ENCODE data around the gene SOX6. TPM values are rescaled to one million over a fixed set of nuclear protein-coding genes. Genes with fewer than 3 reads are reported as not detected.
"Not testable (repeated sequence)": the region's sequence is repeated elsewhere in the genome, so short reads cannot be mapped to it uniquely, and the experiment has no call there.

The SOX6 gene
- total RNA-seq, 1 donor from 2014 or later, result 39.3 TPM

- DNase-seq, result no peak
These were observed 262.3 kb downstream of the SOX6 start for GRCh38 chr11:16093889-16094653.

GRCh38 chr11:16091862-16092261 lies 264.5 kb downstream of the SOX6 start:
- no peak for DNase-seq

GRCh38 chr11:16089481-16089880 lies 266.9 kb downstream of the SOX6 start:
- no peak for DNase-seq

GRCh38 chr11:16088774-16089173 lies 267.6 kb downstream of the SOX6 start:
- no peak for DNase-seq

GRCh38 chr11:16087886-16088285 lies 268.5 kb downstream of the SOX6 start:
- no peak for DNase-seq

- no peak for DNase-seq
These were observed 270.0 kb downstream of the SOX6 start for GRCh38 chr11:16086229-16086819.

- no peak for DNase-seq
These were observed 274.0 kb downstream of the SOX6 start for GRCh38 chr11:16082095-16083055.

- no peak for DNase-seq
These were observed 274.8 kb downstream of the SOX6 start for GRCh38 chr11:16081382-16082094.

- no peak for DNase-seq
These were observed 275.5 kb downstream of the SOX6 start for GRCh38 chr11:16080688-16081381.

- DNase-seq, result no peak
These were observed 277.4 kb downstream of the SOX6 start for GRCh38 chr11:16078936-16079335.

- no peak for DNase-seq
These were observed 285.8 kb downstream of the SOX6 start for GRCh38 chr11:16070573-16070972.

GRCh38 chr11:16067268-16067667 lies 289.1 kb downstream of the SOX6 start:
- DNase-seq, result not testable (repeated sequence)

- DNase-seq, result no peak
These were observed 297.0 kb downstream of the SOX6 start for GRCh38 chr11:16059332-16059731.

- DNase-seq, result no peak
These were observed 297.7 kb downstream of the SOX6 start for GRCh38 chr11:16058671-16059070.

- no peak for DNase-seq
These were observed 303.6 kb downstream of the SOX6 start for GRCh38 chr11:16052750-16053149.

- no peak for DNase-seq
These were observed 306.7 kb downstream of the SOX6 start for GRCh38 chr11:16049611-16050010.

- DNase-seq, result no peak
These were observed 309.3 kb downstream of the SOX6 start for GRCh38 chr11:16047073-16047472.

- no peak for DNase-seq
These were observed 312.7 kb downstream of the SOX6 start for GRCh38 chr11:16043617-16044016.

GRCh38 chr11:16041207-16041606 lies 315.1 kb downstream of the SOX6 start:
- no peak for DNase-seq

GRCh38 chr11:16040151-16040550 lies 316.2 kb downstream of the SOX6 start:
- no peak for DNase-seq

- no peak for DNase-seq
These were observed 319.2 kb downstream of the SOX6 start for GRCh38 chr11:16037179-16037578.

GRCh38 chr11:16036218-16036617 lies 320.1 kb downstream of the SOX6 start:
- DNase-seq, result no peak
